Ectodermal cell (in vitro differentiated cells): ENCODE data around the gene ELFN2.

Experiments
- H3K27ac ChIP-seq: 2 replicates; pipeline ENCODE4 v1.7.0; 2013; ENCODE audit warnings: mild to moderate bottlenecking, low read depth, low read length; ENCODE audit not compliant: insufficient read depth, poor library complexity, severe bottlenecking
- H3K27me3 ChIP-seq: 2 replicates; pipeline ENCODE4 v1.7.0; 2013; ENCODE audit warnings: mild to moderate bottlenecking, low read length; ENCODE audit not compliant: insufficient read depth, control insufficient read depth, poor library complexity, severe bottlenecking
- H3K36me3 ChIP-seq: one replicate; pipeline ENCODE4 v1.7.0; 2013; ENCODE audit warnings: low read length; ENCODE audit not compliant: control insufficient read depth, insufficient read depth
- H3K4me1 ChIP-seq: one replicate; pipeline ENCODE4 v1.7.0; 2013; ENCODE audit warnings: low read length; ENCODE audit not compliant: control insufficient read depth, insufficient read depth
- H3K4me3 ChIP-seq: 2 replicates; pipeline ENCODE4 v1.7.0; 2013; ENCODE audit warnings: low read depth, low read length, control low read depth; ENCODE audit not compliant: insufficient read depth
- H3K9me3 ChIP-seq: 2 replicates; pipeline ENCODE4 v1.7.0; 2013; ENCODE audit warnings: mild to moderate bottlenecking, low read length, moderate library complexity; ENCODE audit not compliant: control insufficient read depth
- WGBS, 2 experiments: methylation state at CpG; one replicate each; pipeline ENCODE4 v1.1.7; 2013; ENCODE audit warnings: missing lambda C conversion rate in 2 of 2; 5-methylcytosine and 5-hydroxymethylcytosine counted together

The ELFN2 gene

GRCh38 chr22:37410174-37411055, 16.9 kb downstream of the ELFN2 start:
- Histone ChIP-seq H3K27ac (no peak overlapping the region), H3K27me3 (no peaks in the 10 kb centered on the region), H3K4me1 (peaks cover 4% of the 10 kb centered on the region), H3K36me3 (no peaks in the 10 kb centered on the region), H3K9me3 (no peaks in the 10 kb centered on the region), H3K4me3 (no peak overlapping the region)
- WGBS, 2 experiments, result 75 to 81% methylated on average over 32 of the region's 32 CpGs

GRCh38 chr22:37409459-37410050, 17.7 kb downstream of the ELFN2 start:
- H3K27me3 ChIP-seq, result no peaks in the 10 kb centered on the region
- H3K27ac ChIP-seq, result no peak overlapping the region
- peaks cover 4% of the 10 kb centered on the region for H3K4me1 ChIP-seq
- no peak overlapping the region for H3K4me3 ChIP-seq
- 89 to 92% methylated on average over 13 of the region's 13 CpGs for WGBS, 2 experiments
- H3K9me3 ChIP-seq, result no peaks in the 10 kb centered on the region
- no peaks in the 10 kb centered on the region for H3K36me3 ChIP-seq

- WGBS, 2 experiments, result 92 to 93% methylated on average over 8 of the region's 8 CpGs
- H3K36me3 ChIP-seq, result no peaks in the 10 kb centered on the region
- no peak overlapping the region for H3K4me3 ChIP-seq
- peaks cover 4% of the 10 kb centered on the region for H3K4me1 ChIP-seq
- no peak overlapping the region for H3K27ac ChIP-seq
- no peaks in the 10 kb centered on the region for H3K9me3 ChIP-seq
- H3K27me3 ChIP-seq, result no peaks in the 10 kb centered on the region
Observed at GRCh38 chr22:37409031-37409430, 18.2 kb downstream of the ELFN2 start.

GRCh38 chr22:37407856-37408255, 19.4 kb downstream of the ELFN2 start:
- no peak overlapping the region for H3K27ac ChIP-seq
- H3K36me3 ChIP-seq, result no peaks in the 10 kb centered on the region
- no peaks in the 10 kb centered on the region for H3K27me3 ChIP-seq
- H3K4me3 ChIP-seq, result no peak overlapping the region
- no peaks in the 10 kb centered on the region for H3K9me3 ChIP-seq
- peaks cover 4% of the 10 kb centered on the region for H3K4me1 ChIP-seq
- WGBS, 2 experiments, result 87 to 88% methylated on average over 8 of the region's 8 CpGs

- Histone ChIP-seq H3K27ac (no peak overlapping the region), H3K4me3 (no peak overlapping the region), H3K36me3 (no peaks in the 10 kb centered on the region), H3K9me3 (no peaks in the 10 kb centered on the region), H3K4me1 (peaks cover 6% of the 10 kb centered on the region), H3K27me3 (no peaks in the 10 kb centered on the region)
- 87% methylated on average over 17 of the region's 17 CpGs for WGBS, 2 experiments
Observed at GRCh38 chr22:37406441-37407235, 20.6 kb downstream of the ELFN2 start.

GRCh38 chr22:37404091-37404490, 23.2 kb downstream of the ELFN2 start:
- Histone ChIP-seq H3K9me3 (no peaks in the 10 kb centered on the region), H3K36me3 (no peaks in the 10 kb centered on the region), H3K27me3 (no peaks in the 10 kb centered on the region), H3K4me1 (peaks cover 9% of the 10 kb centered on the region), H3K27ac (no peak overlapping the region), H3K4me3 (no peak overlapping the region)
- WGBS, 2 experiments, result 95 to 96% methylated on average over 11 of the region's 11 CpGs

GRCh38 chr22:37403267-37403960, 23.9 kb downstream of the ELFN2 start:
- H3K4me1 ChIP-seq, result peaks cover 9% of the 10 kb centered on the region
- no peaks in the 10 kb centered on the region for H3K36me3 ChIP-seq
- no peaks in the 10 kb centered on the region for H3K9me3 ChIP-seq
- H3K27ac ChIP-seq, result no peak overlapping the region
- WGBS, 2 experiments, result 54 to 60% methylated on average over 24 to 26 of the region's 26 CpGs
- no peak overlapping the region for H3K4me3 ChIP-seq
- no peaks in the 10 kb centered on the region for H3K27me3 ChIP-seq

- no peaks in the 10 kb centered on the region for H3K36me3 ChIP-seq
- no peak overlapping the region for H3K4me3 ChIP-seq
- no peak overlapping the region for H3K27ac ChIP-seq
- H3K4me1 ChIP-seq, result peaks cover 13% of the 10 kb centered on the region
- no peaks in the 10 kb centered on the region for H3K9me3 ChIP-seq
- H3K27me3 ChIP-seq, result no peaks in the 10 kb centered on the region
- WGBS, 2 experiments, result 91 to 94% methylated on average over 10 of the region's 10 CpGs
Observed at GRCh38 chr22:37402184-37402506, 25.1 kb downstream of the ELFN2 start.

GRCh38 chr22:37401401-37402183, 25.7 kb downstream of the ELFN2 start:
- no peaks in the 10 kb centered on the region for H3K9me3 ChIP-seq
- H3K4me1 ChIP-seq, result peaks cover 13% of the 10 kb centered on the region
- WGBS, 2 experiments, result 83 to 85% methylated on average over 14 of the region's 14 CpGs

More at GRCh38 chr22:37401401-37402183, 25.7 kb downstream of the ELFN2 start:
- Histone ChIP-seq H3K27me3 (no peaks in the 10 kb centered on the region), H3K27ac (no peak overlapping the region), H3K36me3 (no peaks in the 10 kb centered on the region), H3K4me3 (no peak overlapping the region)
